ENCODE results near the gene RGS8.
"Not testable (repeated sequence)": the region's sequence is repeated elsewhere in the genome, so short reads cannot be mapped to it uniquely, and the experiment has no call there.

The RGS8 gene

GRCh38 chr1:182700351-182700709 is 15.9 kb upstream of the RGS8 start:
- no peak for DNase-seq

GRCh38 chr1:182699393-182700350 is 15.3 kb upstream of the RGS8 start:
- no peak for DNase-seq

GRCh38 chr1:182698971-182699370 is 14.6 kb upstream of the RGS8 start:
- no peak for DNase-seq

- not testable (repeated sequence) for DNase-seq
Observed at GRCh38 chr1:182693139-182693538, 8.8 kb upstream of the RGS8 start.

- no peak for DNase-seq
Observed at GRCh38 chr1:182690886-182691443, 6.6 kb upstream of the RGS8 start.

GRCh38 chr1:182688436-182689205 is 4.2 kb upstream of the RGS8 start:
- no peak for DNase-seq

GRCh38 chr1:182687361-182687760 is 3.0 kb upstream of the RGS8 start:
- no peak for DNase-seq

- DNase-seq = no peak
Observed at GRCh38 chr1:182686446-182686845, 2.1 kb upstream of the RGS8 start.

GRCh38 chr1:182685215-182685614 is 828 bp upstream of the RGS8 start:
- no peak for DNase-seq

- DNase-seq = no peak
Observed at GRCh38 chr1:182682898-182683501, 1.4 kb downstream of the RGS8 start.

GRCh38 chr1:182682406-182682805 is 2.0 kb downstream of the RGS8 start:
- DNase-seq = no peak

- DNase-seq = no peak
Observed at GRCh38 chr1:182681568-182681912, 2.8 kb downstream of the RGS8 start.

- no peak for DNase-seq
Observed at GRCh38 chr1:182680901-182681567, 3.4 kb downstream of the RGS8 start.

- no peak for DNase-seq
Observed at GRCh38 chr1:182680408-182680807, 4.0 kb downstream of the RGS8 start.

GRCh38 chr1:182679684-182680083 is 4.7 kb downstream of the RGS8 start:
- no peak for DNase-seq

GRCh38 chr1:182677397-182678098 is 6.8 kb downstream of the RGS8 start:
- DNase-seq = no peak

GRCh38 chr1:182676274-182676673 is 8.1 kb downstream of the RGS8 start:
- no peak for DNase-seq

- DNase-seq = no peak
Observed at GRCh38 chr1:182674346-182675246, 9.8 kb downstream of the RGS8 start.

GRCh38 chr1:182672487-182672836 is 11.9 kb downstream of the RGS8 start:
- DNase-seq = no peak

- no peak for DNase-seq
Observed at GRCh38 chr1:182671750-182672486, 12.5 kb downstream of the RGS8 start.

All from CD4-positive, alpha-beta T cell treated with Interleukin-1 beta for 1 hour (primary cell).